ENCODE measurements around the gene TRMT2A. TPM values are rescaled to one million over a fixed set of nuclear protein-coding genes. Genes with fewer than 3 reads are reported as not detected.

TRMT2A gene
- total and polyA plus RNA-seq, 2 of the 8 experiments (the other 6 are each of a cell fraction or from before 2014, with no cell fraction given): 44.9 to 50.3 TPM

DNA sequence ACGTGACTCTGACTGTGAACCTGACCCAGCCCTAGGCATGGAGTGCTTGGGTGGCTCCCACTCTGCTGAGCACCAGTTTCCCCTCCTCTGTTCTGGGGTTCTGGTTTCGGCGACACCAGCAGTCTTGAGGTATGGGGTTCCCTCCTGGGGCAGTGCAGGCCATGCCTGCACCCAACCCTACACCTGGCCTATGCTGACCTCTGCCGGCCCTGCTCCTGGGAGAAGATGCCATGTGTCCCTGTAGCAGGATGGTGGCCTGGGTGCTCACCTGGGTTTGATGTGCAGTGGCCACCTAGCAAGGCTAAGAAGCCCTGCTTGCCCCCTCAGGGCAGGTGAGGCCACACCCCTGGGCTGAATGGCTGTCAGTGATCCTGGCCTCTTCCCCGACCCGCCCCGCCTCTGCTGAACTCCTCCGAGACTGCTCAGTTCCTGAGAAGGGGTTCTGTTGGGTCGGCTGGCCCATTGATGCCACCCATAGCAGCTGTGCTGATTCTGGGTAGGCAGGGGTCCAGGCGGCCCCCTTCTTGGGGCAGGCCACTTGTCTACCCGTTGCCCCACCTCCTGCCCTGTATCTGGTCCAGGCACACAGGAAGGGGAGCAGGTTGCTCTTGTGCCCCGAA, 17.0 kb upstream of the TRMT2A start:
- Histone ChIP-seq H3K4me1 (replicated peaks in 1 of 4; ENCODE audit: control insufficient read depth in 3 of 4, insufficient read depth in 4 of 4, low read length in 3 of 4) (peaks cover 0 to 12% (median 7%) of the 10 kb centered on the region in 4 experiments; a peak in 4 of 7 replicates), H3K9me3 (ENCODE audit: insufficient read depth in 2 of 2, low read depth in 1 of 2, low read length in 1 of 2) (no peaks in the 10 kb centered on the region), H3K18ac (ENCODE audit: extremely low read depth, low read length) (no peak overlapping the region), H3K79me1 (ENCODE audit: low read depth, low read length) (peaks cover 17% of the 10 kb centered on the region), H4K8ac (ENCODE audit: extremely low read depth, insufficient read depth, low read length) (no peak overlapping the region), H4K20me1 (replicated peaks in 1 of 2; ENCODE audit: control insufficient read depth in 1 of 2, insufficient read depth in 2 of 2, low read length in 2 of 2) (peaks cover 13 to 28% of the 10 kb centered on the region in 2 experiments), H2AFZ (ENCODE audit: low read length) (no peak overlapping the region), H2BK120ac (replicated peaks; ENCODE audit: low read depth, low read length) (no peak overlapping the region), H3K27ac (ENCODE audit: low read depth, low read length) (no peak overlapping the region), H2AK5ac (ENCODE audit: low read depth, low read length) (no peak overlapping the region), H3K4ac (replicated peaks; ENCODE audit: insufficient read length, low read depth, low read length) (no peak overlapping the region), H3K27me3 (replicated peaks in 1 of 4; ENCODE audit: control insufficient read depth in 3 of 4, extremely low read depth in 1 of 4, insufficient read depth in 3 of 4, low read length in 3 of 4) (no peaks in the 10 kb centered on the region; a peak in 2 of 7 replicates), H2BK5ac (ENCODE audit: low read depth, low read length) (no peak overlapping the region), H2BK12ac (ENCODE audit: low read depth, low read length) (no peak overlapping the region), H2BK15ac (ENCODE audit: low read length) (no peak overlapping the region), H4K5ac (ENCODE audit: insufficient read length, low read depth, low read length) (no peak overlapping the region), H3K79me2 (ENCODE audit: control insufficient read depth in 1 of 2, insufficient read depth in 2 of 2, low read length in 2 of 2) (peaks cover 0 to 21% of the 10 kb centered on the region in 2 experiments; a peak in 3 of 4 replicates), H3K36me3 (ENCODE audit: control insufficient read depth in 2 of 4, insufficient read depth in 4 of 4, low read length in 3 of 4) (no peaks in the 10 kb centered on the region), H4K91ac (replicated peaks; ENCODE audit: insufficient read length, low read length) (no peak overlapping the region), H3K23ac (ENCODE audit: insufficient read length) (no peak overlapping the region), H3K4me3 (ENCODE audit: extremely low read depth in 1 of 4, insufficient read depth in 2 of 4, low read depth in 3 of 4, low read length in 4 of 4) (no peak overlapping the region), H3K23me2 (ENCODE audit: low read depth, low read length) (peaks cover 7% of the 10 kb centered on the region; the same call in 1 of the 2 replicates), H3K14ac (ENCODE audit: insufficient read length) (no peak overlapping the region), H3K9ac (replicated peaks in 1 of 4; ENCODE audit: extremely low read depth in 1 of 4, low read depth in 3 of 4, low read length in 3 of 4) (no peak overlapping the region), H2BK20ac (ENCODE audit: low read length) (no peak overlapping the region), H3K4me2 (ENCODE audit: insufficient read depth in 1 of 2, low read depth in 2 of 2, low read length in 2 of 2) (no peak overlapping the region), H3K56ac (replicated peaks; ENCODE audit: insufficient read length, low read depth, low read length) (no peak overlapping the region)
- DNase-seq (ENCODE audit: low read depth in 1 of 2, low spot score in 2 of 2): no peak
- TF ChIP-seq, protein P1, sequence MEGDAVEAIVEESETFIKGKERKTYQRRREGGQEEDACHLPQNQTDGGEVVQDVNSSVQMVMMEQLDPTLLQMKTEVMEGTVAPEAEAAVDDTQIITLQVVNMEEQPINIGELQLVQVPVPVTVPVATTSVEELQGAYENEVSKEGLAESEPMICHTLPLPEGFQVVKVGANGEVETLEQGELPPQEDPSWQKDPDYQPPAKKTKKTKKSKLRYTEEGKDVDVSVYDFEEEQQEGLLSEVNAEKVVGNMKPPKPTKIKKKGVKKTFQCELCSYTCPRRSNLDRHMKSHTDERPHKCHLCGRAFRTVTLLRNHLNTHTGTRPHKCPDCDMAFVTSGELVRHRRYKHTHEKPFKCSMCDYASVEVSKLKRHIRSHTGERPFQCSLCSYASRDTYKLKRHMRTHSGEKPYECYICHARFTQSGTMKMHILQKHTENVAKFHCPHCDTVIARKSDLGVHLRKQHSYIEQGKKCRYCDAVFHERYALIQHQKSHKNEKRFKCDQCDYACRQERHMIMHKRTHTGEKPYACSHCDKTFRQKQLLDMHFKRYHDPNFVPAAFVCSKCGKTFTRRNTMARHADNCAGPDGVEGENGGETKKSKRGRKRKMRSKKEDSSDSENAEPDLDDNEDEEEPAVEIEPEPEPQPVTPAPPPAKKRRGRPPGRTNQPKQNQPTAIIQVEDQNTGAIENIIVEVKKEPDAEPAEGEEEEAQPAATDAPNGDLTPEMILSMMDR (IDR thresholded peaks at IDR 0.05; ENCODE audit: control extremely low read depth in 1 of 3, insufficient read depth in 1 of 3, low read depth in 1 of 3, low read length in 3 of 3): 0 out of 4 replicates have a peak, but pooled peaks of 1 of the 3 experiments have one; percentile 0
- no peak for TF ChIP-seq CTBP2 (IDR thresholded peaks at IDR 0.05; ENCODE audit: borderline replicate concordance, insufficient read depth, insufficient read length, low read length)
- TF ChIP-seq PHF8 (conservative IDR thresholded peaks at IDR 0.05; ENCODE audit: low read depth, low read length): no peak
- TF ChIP-seq SUZ12 (IDR thresholded peaks at IDR 0.05; ENCODE audit: low read length): no peak
- CTCF ChIA-PET (ENCODE audit: partially characterized antibody): no interaction called here
- no peak for FAIRE-seq
- POLR2A ChIA-PET (ENCODE audit: partially characterized antibody): interaction anchor here (6.3 to 10.1 kb wide), 2 partner anchors 7 to 15 kb away, joined by 40 to 104 read pairs; partner anchors contain the start of gene TRMT2A
- 80% methylated on average over 12 of the region's 12 CpGs; no CpG with 5 or more reads in 1 of the 2 experiments for WGBS, 2 experiments (ENCODE audit: extremely low coverage in 1 of 2, insufficient coverage in 1 of 2, insufficient read length in 1 of 2, insufficient replicate concordance in 2 of 2, low coverage in 1 of 2, low lambda C conversion rate in 2 of 2, missing lambda C conversion rate in 1 of 2)
